OCI-M1 (cell line): ENCODE measurements around the gene POLDIP3.
A peak's percentile ranks its signal among the peaks of the same experiment; 100 is the strongest.
"Not testable (repeated sequence)": the region's sequence is repeated elsewhere in the genome, so short reads cannot be mapped to it uniquely, and the experiment has no call there.

Experiments
- DNase-seq: peaks from one replicate; lab custom pipeline; 2025; lab: John Stamatoyannopoulos, UW

Gene POLDIP3

GRCh38 chr22:42584364-42584940 is 30.2 kb downstream of the POLDIP3 start:
- DNase-seq = no peak

GRCh38 chr22:42582987-42583386 is 31.7 kb downstream of the POLDIP3 start:
- no peak for DNase-seq

- DNase-seq = peak; percentile 84
Measured at GRCh38 chr22:42581762-42582716, 32.6 kb downstream of the POLDIP3 start.

GRCh38 chr22:42581194-42581761 is 33.4 kb downstream of the POLDIP3 start:
- DNase-seq = not testable (repeated sequence)

- DNase-seq = not testable (repeated sequence)
Measured at GRCh38 chr22:42580040-42580439, 34.6 kb downstream of the POLDIP3 start.

- DNase-seq = no peak
Measured at GRCh38 chr22:42577623-42578240, 37.0 kb downstream of the POLDIP3 start.

GRCh38 chr22:42577141-42577540 is 37.5 kb downstream of the POLDIP3 start:
- not testable (repeated sequence) for DNase-seq

- not testable (repeated sequence) for DNase-seq
Measured at GRCh38 chr22:42575996-42576574, 38.6 kb downstream of the POLDIP3 start.

- DNase-seq = not testable (repeated sequence)
Measured at GRCh38 chr22:42574468-42574867, 40.2 kb downstream of the POLDIP3 start.

- not testable (repeated sequence) for DNase-seq
Measured at GRCh38 chr22:42574046-42574445, 40.6 kb downstream of the POLDIP3 start.

- not testable (repeated sequence) for DNase-seq
Measured at GRCh38 chr22:42571068-42571467, 43.6 kb downstream of the POLDIP3 start.

GRCh38 chr22:42570580-42570979 is 44.1 kb downstream of the POLDIP3 start:
- not testable (repeated sequence) for DNase-seq

GRCh38 chr22:42567950-42568349 is 46.7 kb downstream of the POLDIP3 start:
- not testable (repeated sequence) for DNase-seq

- DNase-seq = no peak
Measured at GRCh38 chr22:42565956-42566355, 48.7 kb downstream of the POLDIP3 start.

GRCh38 chr22:42564699-42565098 is 50.0 kb downstream of the POLDIP3 start:
- no peak for DNase-seq

GRCh38 chr22:42563943-42564342 is 50.7 kb downstream of the POLDIP3 start:
- not testable (repeated sequence) for DNase-seq

- no peak for DNase-seq
Measured at GRCh38 chr22:42562684-42563083, 52.0 kb downstream of the POLDIP3 start.

- DNase-seq = peak; percentile 23
Measured at GRCh38 chr22:42562279-42562678, 52.4 kb downstream of the POLDIP3 start.

GRCh38 chr22:42561856-42562255 is 52.8 kb downstream of the POLDIP3 start:
- DNase-seq = no peak

- DNase-seq = no peak
Measured at GRCh38 chr22:42560781-42561180, 53.9 kb downstream of the POLDIP3 start.

- no peak for DNase-seq
Measured at GRCh38 chr22:42560381-42560780, 54.3 kb downstream of the POLDIP3 start.
